ENCODE results near the gene ARHGEF38. TPM values are rescaled to one million over a fixed set of nuclear protein-coding genes. Genes with fewer than 3 reads are reported as not detected.
"Not testable (repeated sequence)": the region's sequence is repeated elsewhere in the genome, so short reads cannot be mapped to it uniquely, and the experiment has no call there.

The ARHGEF38 gene
- polyA plus RNA-seq, 12 donors, result 0.13 to 2.5 (median 0.89) TPM; not detected in 2

DNA sequence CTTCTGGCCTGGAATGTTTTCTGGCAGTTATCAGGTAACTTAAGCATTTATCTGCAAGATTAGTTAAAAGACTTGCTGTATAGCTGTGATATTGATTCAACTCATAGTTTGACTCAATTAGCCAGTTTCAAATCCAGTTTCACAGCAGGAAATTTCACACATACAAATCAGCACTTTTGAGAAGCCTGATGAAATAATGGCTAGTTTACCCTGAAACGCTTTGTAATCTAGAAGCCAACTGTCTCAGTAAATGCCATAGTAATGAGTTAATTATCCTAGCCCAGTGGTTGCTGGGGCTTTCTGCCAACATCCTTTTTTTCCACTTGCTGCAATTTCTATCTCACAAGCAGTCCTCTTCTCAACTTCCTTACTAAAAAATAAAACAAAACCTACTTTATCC, 53.1 kb downstream of the ARHGEF38 start:
- DNase-seq, result no peak

DNA sequence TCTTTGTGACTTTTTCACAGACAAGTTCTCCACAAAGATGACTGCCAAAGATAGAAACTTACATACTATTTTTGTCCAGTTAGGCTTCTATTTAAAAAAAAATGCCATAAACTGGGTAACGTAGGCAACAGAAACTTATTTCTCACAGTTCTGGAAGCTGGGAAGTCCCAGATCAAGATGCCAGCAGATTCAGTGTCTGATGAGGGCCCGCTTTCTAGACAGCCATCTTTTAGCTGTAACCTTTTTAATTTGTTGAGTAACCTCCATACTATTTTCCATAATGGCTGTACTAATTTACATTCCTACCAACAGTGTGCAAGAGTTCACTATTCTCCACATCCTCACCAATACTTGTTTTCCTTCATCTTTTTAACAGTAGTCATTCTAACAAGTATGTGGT, 55.5 kb downstream of the ARHGEF38 start:
- DNase-seq, result no peak

DNA sequence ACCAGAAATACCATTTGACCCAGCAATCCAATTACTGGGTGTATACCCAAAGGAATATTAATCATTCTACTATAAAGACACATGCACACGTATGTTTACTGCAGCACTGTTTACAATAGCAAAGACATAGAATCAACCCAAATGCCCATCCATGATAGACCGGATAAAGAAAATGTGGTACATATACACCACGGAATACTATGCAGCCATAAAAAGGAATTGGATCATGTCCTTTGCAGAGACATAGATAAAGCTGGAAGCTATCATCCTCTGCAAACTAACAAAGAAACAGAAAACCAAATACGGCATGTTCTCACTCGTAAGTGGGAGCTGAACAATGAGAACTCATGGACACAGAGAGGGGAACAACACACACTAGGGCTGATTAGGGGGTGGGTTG, 57.4 kb downstream of the ARHGEF38 start:
- not testable (repeated sequence) for DNase-seq

DNA sequence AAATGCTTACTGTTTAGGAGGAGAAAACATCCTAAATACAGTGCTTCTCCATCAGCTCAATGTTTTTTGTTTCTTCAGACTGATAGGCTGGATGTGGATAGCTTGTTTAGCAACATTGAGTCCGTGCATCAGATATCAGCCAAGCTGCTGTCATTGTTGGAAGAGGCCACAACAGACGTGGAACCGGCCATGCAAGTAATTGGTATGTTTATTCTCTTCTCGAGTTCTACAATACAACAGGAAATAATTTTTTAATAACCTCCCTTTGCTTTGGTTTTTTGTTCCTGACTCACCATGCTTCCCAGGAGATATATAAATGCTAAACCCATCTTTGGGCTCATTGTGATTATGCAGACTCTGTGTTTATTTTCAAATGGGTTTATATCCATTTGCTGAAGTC, 60.9 kb downstream of the ARHGEF38 start:
- no peak for DNase-seq

DNA sequence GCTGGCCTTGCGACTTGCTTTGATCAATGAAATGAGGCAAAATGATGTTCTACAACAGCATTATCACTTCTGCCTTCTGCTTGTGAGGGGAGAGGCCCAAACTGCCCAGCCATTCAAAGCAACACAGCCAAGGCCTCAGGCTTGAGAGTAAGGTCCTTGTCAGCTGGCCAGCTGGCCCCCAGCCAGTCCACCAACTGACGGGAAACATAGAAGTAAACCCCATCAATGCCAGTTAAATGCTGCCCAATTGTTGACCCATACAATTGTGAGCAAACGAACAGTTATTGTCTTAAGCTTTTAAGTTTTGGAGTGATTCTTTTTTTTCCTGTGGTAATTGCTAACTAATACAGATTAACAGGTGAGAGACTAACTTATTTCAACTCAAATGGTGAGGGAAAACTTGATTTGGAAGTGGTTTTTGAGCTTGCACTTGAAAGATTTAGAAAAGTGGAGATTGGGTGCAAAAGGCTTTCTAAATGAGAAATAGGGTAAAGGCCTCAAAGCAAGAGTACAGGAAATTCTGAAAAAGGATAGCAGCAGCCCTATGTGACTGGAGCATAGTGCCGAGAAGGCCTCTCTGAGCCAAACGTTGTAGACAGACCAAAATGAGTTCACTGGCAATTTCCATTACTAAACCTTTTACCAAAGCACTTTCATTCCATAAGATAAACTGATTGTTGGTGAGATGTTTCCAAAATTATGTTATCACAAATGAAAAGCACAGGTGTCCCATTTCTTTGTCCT, 66.9 kb downstream of the ARHGEF38 start:
- DNase-seq, result no peak

DNA sequence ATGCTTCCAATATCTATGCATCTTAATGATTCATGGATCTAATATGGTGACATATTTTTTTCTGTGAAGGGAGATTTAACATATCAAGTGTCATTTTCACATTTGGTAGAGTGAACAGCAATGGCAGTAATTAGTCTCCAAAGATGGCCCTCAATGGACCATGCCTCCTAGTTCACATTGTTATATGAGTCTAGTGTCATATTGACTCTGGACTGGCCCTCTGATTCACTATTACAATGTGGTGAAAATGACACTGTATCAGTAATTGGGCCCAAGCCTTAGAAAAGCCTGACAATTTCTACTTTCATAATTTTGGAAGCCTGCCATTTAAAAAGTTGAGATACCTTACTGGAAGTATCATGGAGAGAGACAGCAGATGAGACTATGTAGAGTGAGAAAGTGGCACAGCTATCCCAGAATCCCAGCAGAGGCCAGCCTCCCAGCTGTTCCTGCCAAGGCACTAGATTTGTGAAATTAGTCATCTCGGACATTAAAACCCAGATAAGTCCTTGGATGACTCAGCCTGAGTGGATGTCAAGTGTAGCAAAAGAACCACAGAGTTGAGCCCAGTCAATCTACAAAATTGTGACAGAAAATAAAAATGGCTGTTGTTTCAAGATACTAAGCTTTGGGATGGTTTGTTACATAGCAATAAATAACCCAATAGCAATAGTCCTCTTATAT, 68.4 kb downstream of the ARHGEF38 start:
- no peak for DNase-seq

DNA sequence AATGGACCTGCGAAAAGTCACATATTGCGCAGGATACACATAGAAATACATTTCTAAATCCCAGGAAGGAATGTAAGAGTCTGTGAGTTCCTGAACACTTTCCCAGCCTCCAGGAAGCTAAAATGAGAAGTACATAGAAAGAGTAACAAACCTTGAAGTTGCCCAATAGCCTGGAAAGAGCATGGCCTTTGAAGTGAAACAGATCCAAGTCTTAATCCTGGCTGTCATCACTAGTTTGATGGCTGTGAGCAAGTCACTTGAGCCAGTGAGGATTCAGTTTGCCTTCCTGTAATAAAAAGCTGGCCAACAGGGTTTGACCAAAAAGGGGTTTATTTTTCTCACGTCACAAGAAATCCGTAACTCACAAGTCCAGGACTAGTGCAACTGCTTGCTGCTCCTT, 69.8 kb downstream of the ARHGEF38 start:
- DNase-seq, result peak; percentile 19

DNA sequence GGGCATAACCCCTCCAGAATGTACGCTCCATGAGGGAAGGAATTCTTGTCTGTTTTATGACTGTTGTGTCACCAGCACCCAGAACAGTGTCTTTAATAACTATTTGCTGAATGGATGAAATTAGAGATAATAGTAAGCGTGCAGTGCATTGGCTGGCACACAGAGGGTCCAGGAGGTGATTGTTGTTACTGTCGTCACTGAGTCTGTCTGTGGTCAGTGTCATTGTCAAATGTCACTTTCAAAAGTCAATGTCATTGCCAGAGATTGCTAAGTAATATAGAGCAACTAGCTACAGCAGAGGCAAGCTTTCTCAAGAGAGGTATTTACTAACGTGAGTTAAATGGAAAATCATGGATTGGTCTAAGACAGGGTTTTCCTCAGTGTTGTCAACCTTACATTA, 70.7 kb downstream of the ARHGEF38 start:
- no peak for DNase-seq

DNA sequence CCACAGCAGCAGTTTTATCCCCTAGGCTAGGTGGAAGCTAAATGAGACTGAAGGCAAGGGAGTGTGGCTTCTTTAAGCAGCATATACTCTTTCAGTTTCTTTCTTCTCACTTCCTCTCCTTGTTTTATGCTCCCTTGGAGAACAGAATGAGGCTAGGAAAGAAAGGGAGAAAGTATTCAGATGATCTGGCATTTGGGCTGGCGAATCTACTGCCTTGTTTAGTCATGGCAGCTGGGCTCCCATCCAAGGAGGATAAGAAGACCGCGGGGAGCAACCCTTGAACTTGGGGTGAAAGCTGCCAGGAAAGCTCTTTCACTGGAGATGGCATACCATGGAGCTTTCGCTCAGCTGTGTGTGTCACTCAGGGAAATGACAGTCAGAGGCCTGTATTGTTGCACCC, 72.1 kb downstream of the ARHGEF38 start:
- DNase-seq, result peak; percentile 34

DNA sequence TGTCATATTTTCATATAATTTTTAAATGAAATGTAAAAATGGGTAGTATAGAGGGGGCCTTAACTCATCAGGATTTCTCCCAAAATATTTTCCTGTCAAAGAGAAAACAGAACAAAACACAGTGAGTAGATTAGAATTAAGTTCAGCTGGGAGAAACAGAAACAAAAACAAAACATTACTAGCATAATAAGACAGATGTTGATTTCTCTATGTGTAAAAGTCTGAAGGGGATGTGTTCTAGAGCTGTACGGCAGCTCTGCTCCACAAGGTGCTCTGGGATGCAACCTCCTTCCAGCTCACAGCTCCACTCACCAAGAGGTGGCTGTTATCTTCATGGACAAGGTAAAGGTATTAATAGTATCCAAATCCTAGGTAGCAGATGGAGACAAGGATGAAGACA, 72.8 kb downstream of the ARHGEF38 start:
- DNase-seq, result no peak

DNA sequence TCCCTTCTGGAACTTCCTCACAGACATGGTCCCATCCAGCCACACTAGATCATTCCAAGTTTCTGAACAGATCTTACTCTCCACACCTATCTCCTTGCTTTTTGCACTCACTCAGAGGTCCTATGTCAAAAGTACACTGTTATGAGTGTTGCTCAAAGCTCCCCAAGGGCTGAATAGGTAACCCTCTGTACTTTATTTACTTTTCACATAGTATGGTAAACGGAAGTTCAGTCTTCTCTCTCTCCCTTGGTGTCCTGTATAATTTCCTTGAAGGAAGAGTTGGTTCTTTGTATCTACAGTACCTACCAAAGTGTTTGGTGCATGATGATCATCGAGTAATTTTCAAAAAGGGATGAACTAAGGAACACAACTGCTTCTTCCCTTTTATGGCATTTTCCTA, 74.4 kb downstream of the ARHGEF38 start:
- DNase-seq, result no peak

DNA sequence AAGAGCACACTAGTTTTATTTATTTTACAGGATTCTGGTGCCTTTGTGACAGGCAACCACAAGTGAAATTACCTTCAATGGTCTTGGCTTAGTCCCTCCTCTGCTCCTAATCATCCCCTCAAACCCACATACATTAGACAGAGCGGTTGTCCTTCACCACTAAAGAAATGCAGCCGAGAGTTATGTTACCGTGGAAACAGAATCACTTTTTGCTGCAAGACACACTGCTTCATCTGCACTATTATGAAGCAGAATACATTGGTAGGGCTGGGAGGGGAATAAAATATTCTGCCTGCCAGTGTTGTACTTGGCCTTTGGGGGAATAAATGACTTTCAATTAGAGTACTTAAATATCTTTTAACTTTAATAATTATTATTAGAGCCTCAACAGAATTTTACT, 75.2 kb downstream of the ARHGEF38 start:
- DNase-seq, result no peak

DNA sequence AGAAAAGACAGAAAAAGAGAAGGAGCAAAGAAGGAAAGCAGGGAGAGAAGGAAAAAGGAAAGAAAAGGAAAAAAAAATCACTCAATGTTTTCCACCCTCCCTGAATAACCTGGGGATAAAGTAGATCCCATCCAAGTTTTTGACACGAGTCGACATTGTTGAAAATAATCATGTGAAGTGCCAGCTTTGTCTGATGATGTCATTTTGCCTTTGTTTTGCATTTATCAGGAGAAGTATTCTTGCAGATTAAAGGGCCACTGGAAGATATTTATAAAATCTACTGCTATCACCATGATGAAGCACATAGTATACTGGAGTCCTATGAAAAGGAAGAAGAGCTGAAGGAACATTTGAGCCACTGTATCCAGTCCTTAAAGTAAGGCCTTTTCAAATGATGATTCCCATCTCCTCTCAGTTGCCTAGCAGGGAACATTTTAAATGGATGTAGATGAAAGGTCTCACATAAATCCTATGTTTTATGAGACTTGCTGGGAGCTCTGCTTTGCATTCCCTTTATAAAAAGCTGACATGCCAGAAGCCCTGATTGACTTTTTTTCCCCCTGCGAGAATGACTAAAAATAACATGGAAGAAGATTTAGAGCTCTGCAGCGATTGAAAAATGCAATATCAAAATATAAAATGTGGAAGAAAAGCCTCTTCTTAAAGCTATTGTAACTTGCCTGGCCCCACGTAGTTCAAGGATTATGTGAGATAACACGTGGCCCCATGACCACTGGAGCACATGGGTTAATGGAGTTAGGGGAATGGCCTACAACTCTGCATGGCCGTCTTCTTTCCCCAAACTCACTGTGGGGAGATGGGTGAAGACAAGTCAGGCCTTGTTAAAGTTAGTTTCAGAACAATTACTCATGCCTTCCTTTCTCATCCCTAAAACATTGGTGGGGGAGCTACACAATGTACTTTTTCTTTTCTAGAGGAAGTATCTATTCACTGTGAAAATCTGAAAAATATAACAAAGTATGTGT, 78.5 kb downstream of the ARHGEF38 start:
- DNase-seq, result no peak

DNA sequence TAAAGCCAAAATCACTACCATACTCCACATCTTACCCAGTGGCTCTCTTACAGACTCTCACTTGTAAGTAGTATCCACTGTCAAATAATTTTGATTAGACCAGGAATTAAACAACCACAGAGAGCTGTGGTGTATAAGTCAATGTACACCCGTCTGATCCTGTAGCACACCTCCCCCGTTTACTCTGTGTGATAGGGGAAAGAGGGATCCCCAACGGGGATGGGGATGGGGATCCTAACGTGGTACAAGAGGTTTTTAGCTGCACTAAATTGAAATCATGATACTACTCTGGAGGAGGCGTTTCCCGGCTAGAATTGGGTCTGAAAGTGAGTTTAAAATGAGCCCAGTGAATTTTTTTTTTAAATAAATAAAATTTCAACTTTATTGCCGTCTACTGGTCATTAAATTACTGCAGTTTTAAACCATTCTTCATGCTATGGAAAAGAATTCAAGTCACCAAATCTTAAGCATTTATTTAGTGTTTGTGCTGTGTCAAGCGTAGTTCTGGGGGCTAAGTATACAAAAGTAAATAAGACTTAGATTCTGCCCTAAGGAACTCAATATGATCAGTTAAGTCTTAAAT, 79.5 kb downstream of the ARHGEF38 start:
- DNase-seq, result no peak

DNA sequence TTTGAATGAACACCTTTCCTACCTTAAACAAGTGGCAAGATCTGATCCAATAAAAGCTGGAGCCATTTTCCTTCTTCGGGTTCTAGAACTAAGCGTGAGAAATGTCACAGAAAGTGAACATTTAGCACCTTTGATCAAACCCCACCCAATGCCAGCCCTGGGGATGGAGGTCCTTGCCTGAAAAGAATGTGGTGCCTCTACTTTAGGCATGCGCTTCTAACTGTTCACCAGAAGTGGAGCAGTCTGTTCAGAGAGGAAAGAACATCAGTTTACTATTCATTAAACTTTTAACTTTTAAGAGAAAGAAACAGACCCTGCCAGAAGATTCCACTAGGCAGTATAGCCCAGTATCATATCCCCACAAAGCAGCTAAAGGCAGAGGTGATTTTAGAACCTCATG, 80.2 kb downstream of the ARHGEF38 start:
- DNase-seq, result no peak

DNA sequence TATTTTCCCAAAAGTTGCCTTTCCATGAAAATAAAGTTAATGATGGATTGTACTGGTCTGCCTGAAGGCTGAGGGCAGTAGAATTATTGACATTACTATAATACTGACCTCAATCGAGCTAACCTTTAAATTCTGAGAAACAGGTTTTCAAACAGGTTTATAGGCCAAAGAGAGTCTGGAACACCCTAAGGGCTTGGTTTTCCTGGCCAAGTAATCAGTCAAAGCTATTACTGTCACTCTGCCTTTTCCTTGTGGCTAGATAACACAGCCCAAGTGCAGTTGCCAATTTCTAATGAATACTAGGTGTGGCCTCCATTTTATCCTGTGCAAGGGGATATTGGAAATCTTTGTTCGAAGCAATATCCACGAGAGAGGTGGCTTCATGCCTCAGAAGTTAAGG, 80.8 kb downstream of the ARHGEF38 start:
- DNase-seq, result no peak

DNA sequence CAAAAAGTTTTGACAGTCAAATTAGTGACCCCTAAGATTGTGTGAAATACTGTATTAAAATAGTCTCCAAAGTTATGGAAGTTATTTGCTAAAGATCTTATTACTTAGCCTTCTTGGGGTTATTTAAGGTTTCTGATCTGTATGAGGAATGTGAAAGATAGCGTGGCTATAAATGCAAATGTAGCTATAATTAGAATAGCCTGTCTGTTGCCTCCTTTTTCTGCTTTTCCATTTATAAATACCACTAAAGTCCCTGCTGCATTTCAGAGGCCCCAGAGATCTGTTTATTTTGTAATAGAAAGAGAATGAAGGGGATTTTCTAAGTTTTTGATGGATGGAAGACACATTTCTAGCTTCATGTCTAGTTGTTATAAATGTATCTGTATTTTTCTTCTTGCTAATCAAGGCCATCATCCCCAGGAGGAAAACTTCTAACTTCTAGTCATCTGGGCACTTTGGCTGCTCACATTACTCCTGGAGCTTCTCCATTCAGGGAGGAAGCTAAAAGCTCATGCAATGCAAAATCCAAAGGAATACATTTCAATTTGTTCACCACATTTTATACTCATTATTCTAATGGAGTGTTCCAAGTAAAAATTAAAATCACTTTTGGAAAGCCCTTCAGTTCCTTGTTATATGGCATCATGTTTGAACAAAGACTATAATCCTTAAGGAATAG, 82.1 kb downstream of the ARHGEF38 start:
- DNase-seq, result no peak

DNA sequence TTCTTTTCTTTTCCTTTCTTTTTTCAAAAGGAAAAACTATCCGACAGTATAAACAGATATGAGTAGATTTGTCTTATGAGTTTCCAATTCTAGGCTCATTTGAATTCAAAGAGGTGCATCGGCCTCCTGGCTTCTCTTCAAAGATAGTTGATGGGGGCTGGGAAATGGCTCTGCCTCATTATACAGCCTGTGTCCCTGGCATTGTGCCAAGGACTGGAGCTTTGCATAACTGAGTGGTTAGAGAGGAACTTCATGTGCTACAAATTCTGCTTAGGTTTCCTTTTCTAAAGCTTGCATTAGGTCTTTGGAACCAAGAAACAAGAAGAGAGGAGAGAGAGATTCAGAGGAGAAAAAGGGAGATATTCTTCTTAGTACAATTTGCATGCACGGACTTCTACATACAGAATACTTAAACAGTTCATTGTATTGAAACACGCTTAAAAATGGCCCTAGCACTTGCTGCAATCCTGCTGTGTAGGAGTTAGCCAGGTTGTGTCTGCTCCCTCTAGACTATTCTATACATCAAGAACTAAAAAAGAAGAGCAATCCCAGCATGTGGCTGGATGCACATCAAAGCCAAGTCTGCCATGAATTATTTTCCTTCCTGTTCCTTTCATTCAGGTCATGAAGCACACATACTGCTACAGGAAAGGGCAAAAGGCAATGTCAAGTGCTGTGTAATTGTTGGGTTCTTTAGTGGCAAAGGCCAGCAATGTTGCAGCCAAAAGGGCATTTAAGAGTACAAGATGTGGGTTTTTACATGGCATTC, 85.2 kb downstream of the ARHGEF38 start:
- peak; percentile 21 for DNase-seq

DNA sequence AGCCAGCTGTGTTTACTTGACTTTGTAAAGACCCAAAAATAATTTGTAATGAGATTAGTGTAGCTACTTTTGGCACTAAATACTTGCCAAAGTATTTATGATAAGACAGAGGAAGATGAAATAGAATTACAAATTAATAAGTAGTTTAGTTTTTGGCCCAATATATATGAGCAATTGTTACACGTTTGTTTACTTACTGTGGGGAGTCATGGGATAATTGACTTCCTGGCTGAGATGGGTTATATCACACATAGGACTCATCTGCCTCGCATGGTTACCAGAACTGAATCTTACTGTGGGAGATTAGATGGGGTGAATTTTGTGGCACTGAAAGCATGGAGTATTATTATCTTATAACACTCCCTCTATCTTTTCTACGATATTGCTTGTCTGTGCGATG, 89.4 kb downstream of the ARHGEF38 start:
- no peak for DNase-seq

DNA sequence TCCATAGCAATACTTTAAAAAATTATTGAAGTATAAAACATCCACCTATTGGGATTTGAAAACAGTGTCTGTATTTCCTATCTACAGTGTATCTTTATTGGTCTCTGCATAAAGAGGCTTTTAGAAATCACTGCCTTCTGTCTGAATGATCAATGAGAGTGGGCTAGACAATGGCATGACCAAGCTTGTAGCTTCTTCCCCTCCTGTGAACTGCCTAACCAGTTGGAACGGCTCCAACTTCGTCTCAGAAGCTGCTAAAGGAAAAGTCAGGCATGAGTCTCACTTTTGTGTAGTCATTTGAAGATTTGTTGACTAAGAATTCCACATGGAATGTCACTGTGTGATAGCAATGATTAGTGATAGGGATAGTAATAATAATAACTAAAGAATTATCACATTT, 91.8 kb downstream of the ARHGEF38 start:
- no peak for DNase-seq

DNA sequence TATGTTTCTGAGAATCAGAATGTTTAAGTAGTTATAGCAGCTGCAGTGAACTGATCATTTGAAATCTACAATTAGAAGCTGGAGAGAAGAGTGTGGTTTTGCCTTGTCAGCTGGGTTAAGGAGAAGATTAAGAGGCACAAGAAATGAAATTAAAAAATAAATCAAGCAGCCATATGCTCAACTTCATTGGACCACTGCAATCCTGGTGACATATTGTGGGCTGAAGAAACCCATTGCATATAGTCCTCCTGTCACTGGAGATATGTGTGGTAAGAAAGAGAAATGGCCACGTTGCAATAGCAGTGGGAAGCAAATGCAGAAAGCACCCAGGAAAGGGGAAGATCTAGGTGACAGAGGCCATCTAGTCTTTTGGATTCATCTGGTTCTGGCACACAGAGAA, 93.0 kb downstream of the ARHGEF38 start:
- no peak for DNase-seq

Measured in muscle of arm (tissue), 12 donors.